Upper lobe of right lung (tissue), 1 donor: ENCODE data around the gene FN3KRP. TPM values are rescaled to one million over a fixed set of nuclear protein-coding genes. Genes with fewer than 3 reads are reported as not detected.

Source experiments
- ATAC-seq: fragments of 200-7000 bp; cut with Tn5 transposase; one replicate; pipeline ENCODE4 v1.9.1; 2020; ENCODE audit warnings: mild to moderate bottlenecking, moderate library complexity
- DNase-seq: peaks from one replicate; pipeline ENCODE4 v3.0.0-alpha.2; 2020
- H3K27ac ChIP-seq: fragments of 200-600 bp; one replicate; pipeline ENCODE4 v1.8.0; 2022
- H3K27me3 ChIP-seq: fragments of 200-600 bp; one replicate; pipeline ENCODE4 v1.8.0; 2022; ENCODE audit warnings: mild to moderate bottlenecking
- H3K36me3 ChIP-seq: fragments of 200-600 bp; one replicate; pipeline ENCODE4 v1.8.0; 2022
- H3K4me1 ChIP-seq: fragments of 200-600 bp; one replicate; pipeline ENCODE4 v1.8.0; 2022
- H3K4me3 ChIP-seq: fragments of 200-600 bp; one replicate; pipeline ENCODE4 v1.8.0; 2022; ENCODE audit warnings: mild to moderate bottlenecking
- H3K9me3 ChIP-seq: fragments of 200-600 bp; one replicate; pipeline ENCODE4 v1.8.0; 2022
- CTCF ChIP-seq: fragments of 200-600 bp; IDR thresholded peaks from one replicate; pipeline ENCODE4 v1.8.0; 2022; ENCODE audit warnings: antibody characterized with exemption
- intact Hi-C: fragments of 100-400 bp; cut with DNase I; formaldehyde crosslinking; loops from one replicate; pipeline ENCODE4 v1.11.0; 2022
- total RNA-seq: library from RNA; stranded (reverse); fragmentation: NEBNext Ultra II Directional; extraction: Animal tissue kit (Norgen Biotek cat#: 25700); gene quantifications from one replicate; pipeline ENCODE4 v1.2.1, GENCODE V29; 2021
- donor health status: DM: no; HTN: yes; CAD: no; lungs with severe emphysema.

FN3KRP gene
- total RNA-seq, 1 donor from 2014 or later: 21.4 TPM

GRCh38 chr17:82732118-82732743, 15.7 kb downstream of the FN3KRP start:
- no peak for ATAC-seq
- no peaks in the 10 kb centered on the region for H3K27me3 ChIP-seq

GRCh38 chr17:82734987-82735866, 18.7 kb downstream of the FN3KRP start, which contains the start of gene FN3K:
Gene FN3K, plus strand, starts transcription at chr17:82735615. Its CDS starts 22 bp downstream, at chr17:82735637.
- H3K4me1 ChIP-seq: peaks cover 10% of the 10 kb centered on the region
- ATAC-seq: peak; percentile 80
- peak within 1 kb of the TSS; percentile 70 for H3K4me3 ChIP-seq
- peak within 1 kb of the TSS; percentile 75 for H3K27ac ChIP-seq
- H3K9me3 ChIP-seq: no peaks in the 10 kb centered on the region
- no peaks in the 10 kb centered on the region for H3K27me3 ChIP-seq
- DNase-seq: peak; percentile 86
- TF ChIP-seq CTCF: no peak
- H3K36me3 ChIP-seq: peaks cover 4% of the 10 kb centered on the region
- intact Hi-C loops: no loop called here

More at GRCh38 chr17:82732118-82732743, 15.7 kb downstream of the FN3KRP start:
- Histone ChIP-seq H3K4me1 (peaks cover 10% of the 10 kb centered on the region), H3K4me3 (no peak overlapping the region), H3K27ac (no peak overlapping the region), H3K9me3 (no peaks in the 10 kb centered on the region), H3K36me3 (peaks cover 6% of the 10 kb centered on the region)
- intact Hi-C loops: no loop called here
- TF ChIP-seq CTCF: no peak
- DNase-seq: no peak

- Histone ChIP-seq H3K27ac (no peak overlapping the region), H3K9me3 (no peaks in the 10 kb centered on the region), H3K4me1 (peaks cover 10% of the 10 kb centered on the region), H3K4me3 (peak overlapping the region; percentile 70), H3K27me3 (no peaks in the 10 kb centered on the region), H3K36me3 (peaks cover 15% of the 10 kb centered on the region)
- intact Hi-C loops: no loop called here
- no peak for TF ChIP-seq CTCF
- DNase-seq (no peak), ATAC-seq (no peak)
Observed at GRCh38 chr17:82736511-82737185, 20.1 kb downstream of the FN3KRP start.

- ATAC-seq (peak; percentile 74), DNase-seq (peak; percentile 81)
- no peaks in the 10 kb centered on the region for H3K9me3 ChIP-seq
- peaks cover 24% of the 10 kb centered on the region for H3K36me3 ChIP-seq
- H3K27me3 ChIP-seq: no peaks in the 10 kb centered on the region
- intact Hi-C loops: no loop called here
- H3K27ac ChIP-seq: no peak overlapping the region
- peaks cover 10% of the 10 kb centered on the region for H3K4me1 ChIP-seq
- no peak overlapping the region for H3K4me3 ChIP-seq
- TF ChIP-seq CTCF: no peak
Observed at GRCh38 chr17:82737967-82738877, 21.7 kb downstream of the FN3KRP start.
